GM19043 (cell line): ENCODE data around the gene HCFC1R1.

Experiments used
- ATAC-seq: cut with Tn5 transposase; IDR thresholded peaks from one replicate; pipeline ENCODE4 v1.9.1; 2021; ENCODE audit warnings: low read depth; ENCODE audit not compliant: unreplicated experiment

The HCFC1R1 gene

DNA sequence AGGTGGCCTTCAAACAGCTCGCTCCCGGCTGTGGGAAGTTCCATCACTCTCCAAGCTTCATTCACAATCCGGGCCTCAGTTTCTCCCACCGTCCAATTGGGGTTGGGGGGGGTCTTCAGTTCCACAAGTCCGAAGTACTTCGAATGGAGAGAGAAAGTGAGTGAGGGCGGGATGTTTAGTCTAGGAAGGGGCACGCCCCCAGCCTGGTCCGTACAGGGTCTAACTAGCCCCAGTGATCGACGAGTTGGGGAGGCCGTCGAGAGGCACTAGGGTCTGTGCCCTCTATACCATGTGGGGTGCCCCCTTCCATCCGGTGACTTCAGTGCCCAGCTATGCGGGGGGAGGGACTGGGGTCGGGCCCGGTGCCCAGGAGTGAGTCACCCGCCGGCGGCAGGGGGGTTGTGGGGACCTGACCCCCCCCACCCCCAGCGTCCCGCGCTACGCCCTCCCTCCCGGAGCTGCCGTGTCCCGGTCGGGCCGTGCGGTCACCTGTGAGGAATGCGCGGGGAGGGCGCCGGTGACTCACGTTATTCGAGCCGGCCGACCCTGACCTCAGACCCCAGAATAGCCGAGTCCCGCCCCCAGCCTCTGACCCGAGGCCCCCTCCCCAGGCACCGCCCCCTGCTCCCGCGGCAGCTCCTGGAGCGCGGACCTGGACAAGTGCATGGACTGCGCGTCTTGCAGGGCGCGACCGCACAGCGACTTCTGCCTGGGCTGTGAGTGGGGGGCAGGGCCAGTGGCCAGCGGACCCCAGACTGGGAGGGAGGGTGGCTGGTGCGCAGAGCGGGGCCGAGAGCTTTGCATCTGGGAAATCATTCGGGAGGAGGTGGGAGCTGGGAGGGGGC is 2.9 kb downstream of the HCFC1R1 start:
- no peak for ATAC-seq

DNA sequence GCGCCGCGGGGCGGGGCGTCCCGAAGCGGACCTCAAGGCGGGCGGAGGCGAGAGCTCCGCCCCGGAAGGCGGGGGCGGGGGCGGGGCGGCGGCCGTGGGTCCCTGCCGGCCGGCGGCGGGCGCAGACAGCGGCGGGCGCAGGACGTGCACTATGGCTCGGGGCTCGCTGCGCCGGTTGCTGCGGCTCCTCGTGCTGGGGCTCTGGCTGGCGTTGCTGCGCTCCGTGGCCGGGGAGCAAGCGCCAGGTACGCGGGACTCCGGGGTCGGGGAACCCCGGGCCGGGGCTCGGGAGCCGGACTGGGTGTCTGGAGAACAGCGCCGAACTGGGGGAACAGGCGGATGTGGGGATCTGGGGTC is 3.5 kb downstream of the HCFC1R1 start, which contains the start of gene TNFRSF12A:
TSS of gene TNFRSF12A (plus strand) at position 122 of the 357 bp plus-strand sequence. CDS start at position 152, 30 bp downstream.
- no peak for ATAC-seq

DNA sequence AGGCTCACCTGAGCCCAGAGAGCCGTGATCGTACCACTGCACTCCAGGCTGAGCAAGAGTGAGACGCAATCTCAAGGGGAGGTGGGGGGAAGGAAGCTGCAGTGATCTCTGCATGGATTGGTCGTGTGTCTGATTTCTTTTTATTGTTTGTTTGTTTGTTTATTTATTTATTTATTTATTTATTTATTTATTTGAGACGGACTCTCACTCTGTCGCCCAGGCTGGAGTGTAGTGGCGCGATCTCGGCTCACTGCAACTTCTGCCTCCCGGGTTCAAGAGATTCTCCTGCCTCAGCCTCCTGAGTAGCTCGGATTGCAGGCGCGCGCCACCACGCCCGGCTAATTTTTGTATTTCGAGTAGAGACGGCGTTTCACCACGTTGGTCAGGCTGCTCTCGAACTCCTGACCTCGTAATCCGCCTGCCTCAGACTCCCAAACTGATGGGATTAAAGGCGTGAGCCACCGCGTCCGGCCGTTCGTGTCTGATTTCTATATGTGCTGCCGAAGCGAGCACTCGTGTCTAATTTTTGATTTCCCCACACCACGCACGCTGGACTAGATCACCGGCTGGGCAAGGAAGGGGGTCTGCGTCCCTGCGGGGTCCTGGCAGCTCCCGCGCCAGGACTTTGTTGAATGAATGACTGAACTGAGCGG is 4.0 kb downstream of the HCFC1R1 start:
- no peak for ATAC-seq

DNA sequence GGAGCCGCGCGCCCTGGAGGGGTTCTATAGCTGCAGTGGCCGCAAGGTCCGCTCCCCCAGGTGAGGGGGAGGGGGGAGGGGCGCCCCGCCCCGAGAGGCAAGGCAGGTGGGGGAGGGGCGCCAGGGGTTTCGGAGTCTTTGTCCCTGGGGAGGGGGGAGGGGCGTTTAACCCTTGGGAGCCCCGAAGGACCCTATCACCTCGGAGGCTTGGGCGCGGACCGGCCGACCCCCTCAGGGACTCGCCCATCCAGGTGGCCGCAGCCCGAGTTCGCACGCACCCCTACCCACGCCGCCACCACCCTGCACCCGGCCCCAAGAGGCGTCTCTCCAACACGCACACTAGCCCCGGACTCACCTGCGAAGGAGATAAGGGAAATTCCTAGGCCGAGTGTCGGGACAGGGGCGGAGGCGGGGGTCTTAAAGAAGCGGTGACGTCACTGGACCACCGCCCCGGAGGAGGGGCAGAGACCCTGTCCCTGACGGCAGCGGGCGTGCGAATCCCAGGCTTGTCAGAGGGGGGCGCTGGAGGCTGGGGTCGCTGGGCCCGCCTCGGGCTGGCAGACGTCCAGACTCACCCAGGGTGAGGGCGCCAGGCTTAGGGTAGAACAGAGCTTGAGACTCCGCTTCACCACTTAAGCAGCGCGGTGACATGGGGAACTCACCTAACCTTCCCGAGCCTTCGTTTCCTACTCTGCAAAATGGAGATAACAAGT is 5.8 kb downstream of the HCFC1R1 start, which contains the start of gene CLDN6:
TSS of gene CLDN6 (minus strand) at position 390 of the 713 bp plus-strand sequence. CDS start 2,162 bp downstream, outside the sequence.
- ATAC-seq = no peak

DNA sequence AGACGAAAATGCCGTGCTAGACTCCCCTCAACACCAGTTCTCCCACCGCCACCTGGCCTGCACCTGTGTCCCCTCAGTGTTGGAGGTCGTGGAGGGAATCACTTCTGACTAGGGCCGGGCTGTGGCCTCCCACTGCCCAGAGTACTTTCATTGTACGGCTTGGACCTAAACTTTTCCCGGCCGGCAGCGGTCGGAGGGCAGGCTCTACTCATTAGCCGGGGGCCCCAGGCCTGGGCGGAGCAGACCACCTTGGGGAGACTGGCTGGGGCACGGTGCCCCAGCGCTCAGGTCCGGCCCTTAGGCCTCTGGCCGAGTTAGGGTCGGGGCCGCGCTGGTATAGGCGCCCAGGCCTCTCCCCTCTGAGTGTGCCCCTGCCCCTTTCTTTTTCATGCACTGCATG is 6.4 kb downstream of the HCFC1R1 start:
- no peak for ATAC-seq

DNA sequence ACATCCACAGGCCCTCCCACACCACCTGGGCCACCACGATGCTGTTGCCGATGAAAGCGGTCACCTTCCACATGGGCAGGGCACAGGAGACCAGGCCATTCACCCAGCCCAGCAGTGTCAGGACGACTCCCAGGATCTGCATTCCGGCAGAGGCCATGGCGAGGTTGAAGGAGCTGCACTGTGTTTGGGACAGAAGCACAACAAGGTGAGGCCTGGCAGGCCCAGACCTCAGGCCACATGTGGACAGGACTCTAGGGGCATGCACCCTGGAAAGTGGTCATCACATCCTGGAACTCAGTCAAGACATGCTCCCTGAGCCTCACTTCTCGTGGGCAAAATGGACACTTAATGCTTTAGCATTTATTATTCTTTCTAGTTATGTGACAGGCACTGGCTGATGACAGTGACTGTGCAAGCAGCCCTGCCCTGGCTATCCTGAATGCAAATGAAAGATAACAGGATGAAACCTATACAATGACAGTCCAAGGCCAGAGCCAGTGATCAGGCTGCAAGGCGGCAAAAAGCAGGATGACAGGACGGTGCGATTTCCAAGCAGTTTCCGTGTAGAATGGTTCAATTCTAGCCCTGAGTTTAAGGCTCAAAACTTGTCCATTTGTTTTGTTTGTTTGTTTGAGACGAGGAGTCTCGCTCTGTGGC is 7.7 kb downstream of the HCFC1R1 start:
- ATAC-seq = no peak

DNA sequence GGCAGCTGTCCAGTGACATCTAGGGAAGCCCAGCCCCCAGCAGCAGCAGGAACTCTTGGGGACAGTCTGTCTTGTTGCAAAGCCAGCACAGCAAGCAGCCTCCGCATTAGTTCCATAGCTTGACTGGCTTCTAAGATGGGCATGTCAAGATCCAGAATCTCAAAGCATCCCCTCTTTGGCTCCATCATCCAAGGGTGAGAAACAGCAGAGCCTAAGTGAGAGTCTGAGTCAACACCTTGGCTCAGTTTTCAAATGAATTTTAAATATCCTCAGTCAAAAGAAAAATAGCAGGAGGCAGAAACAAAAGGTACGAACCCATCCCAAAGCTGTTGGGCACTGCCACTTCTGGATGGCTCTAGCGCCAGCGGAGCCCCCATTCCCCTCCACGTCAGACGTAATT is 8.8 kb downstream of the HCFC1R1 start:
- ATAC-seq = no peak

DNA sequence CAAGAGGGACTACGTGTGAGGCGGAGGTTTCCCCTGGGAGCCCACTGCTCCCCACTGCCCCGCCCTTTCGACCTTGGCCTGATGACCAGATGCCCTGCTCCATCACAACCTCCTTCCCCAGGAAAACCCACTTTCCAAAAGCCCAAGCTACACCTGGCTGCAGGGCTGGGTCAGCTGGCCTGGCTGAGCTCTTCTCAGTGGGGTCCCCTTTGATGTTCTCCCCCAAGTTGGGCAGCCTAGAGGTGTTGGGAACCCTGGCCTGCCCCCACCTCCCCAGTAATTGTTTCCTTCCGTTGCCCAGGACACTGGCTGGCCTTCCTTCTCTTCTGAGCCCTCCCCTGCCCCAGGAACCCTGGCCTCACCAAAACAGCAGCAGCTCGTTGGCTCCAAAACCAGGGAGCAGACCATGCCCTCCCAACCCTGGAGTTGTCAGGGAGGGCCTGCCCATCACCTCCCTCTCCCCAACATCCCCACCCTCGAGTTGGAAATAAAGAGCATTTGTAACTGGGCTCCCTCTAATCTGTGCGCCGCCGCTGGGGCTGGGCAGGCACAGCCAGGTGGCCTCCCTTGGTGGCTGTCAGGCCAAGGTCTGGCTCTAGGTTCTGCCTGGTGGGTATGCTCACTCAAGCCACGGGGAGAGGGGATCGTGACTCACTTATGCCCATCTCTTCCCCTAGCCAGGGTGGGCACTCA is 9.6 kb downstream of the HCFC1R1 start:
- ATAC-seq = no peak

DNA sequence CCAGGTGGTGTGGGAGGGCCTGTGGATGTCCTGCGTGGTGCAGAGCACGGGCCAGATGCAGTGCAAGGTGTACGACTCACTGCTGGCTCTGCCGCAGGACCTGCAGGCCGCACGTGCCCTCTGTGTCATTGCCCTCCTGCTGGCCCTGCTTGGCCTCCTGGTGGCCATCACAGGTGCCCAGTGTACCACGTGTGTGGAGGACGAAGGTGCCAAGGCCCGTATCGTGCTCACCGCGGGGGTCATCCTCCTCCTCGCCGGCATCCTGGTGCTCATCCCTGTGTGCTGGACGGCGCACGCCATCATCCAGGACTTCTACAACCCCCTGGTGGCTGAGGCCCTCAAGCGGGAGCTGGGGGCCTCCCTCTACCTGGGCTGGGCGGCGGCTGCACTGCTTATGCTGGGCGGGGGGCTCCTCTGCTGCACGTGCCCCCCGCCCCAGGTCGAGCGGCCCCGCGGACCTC is 10.2 kb downstream of the HCFC1R1 start:
- ATAC-seq = no peak

DNA sequence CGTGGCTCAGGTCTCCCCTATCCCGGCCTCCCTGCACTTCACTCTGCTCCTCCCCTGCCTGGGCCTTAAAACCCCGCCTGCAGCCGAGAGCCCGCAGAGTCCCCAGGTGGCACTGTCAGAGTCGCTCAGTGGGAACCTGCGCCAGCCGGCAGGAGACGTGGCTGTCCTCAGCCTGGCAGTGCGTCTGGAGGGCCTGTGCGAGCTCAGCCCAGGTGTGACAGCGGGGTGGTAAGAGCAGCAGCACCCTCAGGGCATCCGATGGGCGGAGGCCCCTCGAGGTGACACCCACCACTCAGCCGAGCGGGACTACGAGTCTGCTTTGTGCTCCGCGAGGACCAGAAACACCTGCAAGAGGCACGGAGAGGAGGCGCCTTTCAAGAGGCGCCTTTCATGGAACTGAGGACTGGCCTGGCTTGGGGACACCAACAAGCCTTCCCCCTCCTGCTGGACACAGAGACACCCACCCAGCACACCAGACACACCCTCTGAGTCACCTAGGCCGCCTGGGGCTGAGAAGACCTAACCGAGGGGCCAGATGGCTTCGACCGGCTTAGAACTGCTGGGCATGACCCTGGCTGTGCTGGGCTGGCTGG is 10.8 kb downstream of the HCFC1R1 start, which contains the start of gene CLDN9:
TSS of gene CLDN9 (plus strand) at position 96 of the 593 bp plus-strand sequence. CDS start at position 536, 440 bp downstream.
- ATAC-seq = no peak

DNA sequence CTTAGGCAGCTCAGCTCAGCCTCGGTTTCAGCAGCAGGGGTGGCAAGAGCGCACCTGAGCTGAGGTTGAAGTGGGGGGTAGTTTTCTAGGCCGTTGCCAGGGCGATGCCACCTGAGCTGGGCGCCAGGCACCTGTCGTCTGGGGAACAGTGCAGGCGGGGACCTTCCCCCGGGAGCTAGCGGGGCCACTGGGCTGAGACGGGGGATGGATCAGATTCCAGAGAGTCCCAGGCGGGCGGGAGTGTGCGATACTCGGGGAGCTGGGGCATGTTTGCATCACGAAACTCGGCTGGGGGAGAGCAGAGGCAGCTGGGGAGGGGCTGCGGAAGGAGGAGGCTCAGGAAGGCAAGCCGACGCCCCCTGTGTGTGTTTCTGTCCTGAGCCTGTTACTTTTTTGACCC is 11.5 kb downstream of the HCFC1R1 start:
- no peak for ATAC-seq

DNA sequence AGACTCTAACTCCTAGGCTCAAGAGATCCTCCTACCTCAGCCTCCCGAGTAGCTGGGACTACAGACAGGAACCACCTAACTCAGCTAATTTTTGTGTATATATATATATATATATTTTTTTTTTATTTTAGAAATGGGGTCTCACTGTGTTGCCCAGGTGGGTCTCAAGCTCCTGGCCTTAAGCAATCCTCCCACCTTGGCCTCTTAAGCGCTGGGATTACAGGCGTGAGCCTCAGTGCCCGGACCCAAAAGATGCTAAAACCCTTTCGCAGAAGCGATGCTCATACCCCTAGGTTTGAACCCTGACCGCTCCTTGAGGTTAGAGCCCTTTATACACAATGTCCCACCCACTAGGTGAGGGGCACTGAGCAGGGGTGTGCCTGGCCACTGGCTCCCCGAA is 13.2 kb downstream of the HCFC1R1 start:
- no peak for ATAC-seq

DNA sequence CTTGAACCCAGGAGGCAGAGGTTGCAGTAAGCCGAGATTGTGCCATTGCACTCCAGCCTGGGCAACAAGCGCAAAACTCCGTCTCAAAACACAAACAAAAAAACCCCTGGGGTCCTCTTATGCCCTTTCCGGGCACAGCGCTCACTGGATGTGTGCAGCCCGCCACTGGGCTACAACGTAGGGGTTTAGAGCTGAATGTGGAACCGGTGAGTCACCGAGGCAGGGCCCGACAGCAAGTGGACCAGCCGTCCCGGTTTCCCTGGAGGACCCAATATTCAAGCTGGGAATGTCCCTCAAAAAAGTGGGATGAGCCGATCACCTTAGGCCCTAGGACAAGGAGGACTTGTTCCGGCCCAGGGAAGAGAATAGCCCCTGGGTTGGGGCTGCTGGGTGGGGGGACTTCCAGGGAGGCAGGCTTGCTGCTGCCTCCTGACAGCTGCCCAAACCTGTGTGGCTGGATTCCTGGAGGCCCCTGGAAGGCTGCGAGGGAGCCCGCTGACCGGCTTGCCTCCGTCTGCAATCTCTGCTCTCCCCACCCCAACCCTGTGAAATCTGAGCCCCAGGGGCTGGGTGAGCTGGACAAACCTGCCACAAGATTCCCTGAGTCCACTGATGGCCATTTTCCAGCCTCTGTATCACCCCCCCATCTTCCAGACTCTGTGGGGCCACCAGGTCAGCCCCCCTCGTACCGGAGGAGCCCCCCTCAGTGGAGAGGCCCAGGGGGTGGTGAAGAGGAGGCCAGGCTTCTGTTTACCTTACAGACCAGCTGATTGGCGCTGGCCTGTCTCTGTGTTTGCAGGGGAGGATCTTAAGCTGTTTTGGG is 14.0 kb downstream of the HCFC1R1 start:
- no peak for ATAC-seq

DNA sequence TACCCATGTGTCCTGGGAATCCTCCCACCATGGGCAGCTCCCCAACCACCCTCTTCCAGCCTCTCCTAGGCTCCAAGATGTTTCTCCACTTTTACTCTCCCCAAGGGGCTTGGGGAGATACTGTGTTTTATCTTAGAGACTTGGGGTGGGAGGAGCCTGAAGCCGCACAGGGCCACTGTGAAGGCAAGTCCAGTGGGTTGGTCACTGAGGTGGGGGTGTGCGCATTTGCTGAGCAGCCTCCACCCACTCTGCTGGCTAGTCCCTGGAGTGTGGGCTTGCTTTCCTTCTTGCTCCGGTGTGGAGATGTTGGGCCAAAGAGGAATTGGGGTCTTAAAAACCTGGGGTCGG is 15.1 kb downstream of the HCFC1R1 start:
- ATAC-seq = no peak

DNA sequence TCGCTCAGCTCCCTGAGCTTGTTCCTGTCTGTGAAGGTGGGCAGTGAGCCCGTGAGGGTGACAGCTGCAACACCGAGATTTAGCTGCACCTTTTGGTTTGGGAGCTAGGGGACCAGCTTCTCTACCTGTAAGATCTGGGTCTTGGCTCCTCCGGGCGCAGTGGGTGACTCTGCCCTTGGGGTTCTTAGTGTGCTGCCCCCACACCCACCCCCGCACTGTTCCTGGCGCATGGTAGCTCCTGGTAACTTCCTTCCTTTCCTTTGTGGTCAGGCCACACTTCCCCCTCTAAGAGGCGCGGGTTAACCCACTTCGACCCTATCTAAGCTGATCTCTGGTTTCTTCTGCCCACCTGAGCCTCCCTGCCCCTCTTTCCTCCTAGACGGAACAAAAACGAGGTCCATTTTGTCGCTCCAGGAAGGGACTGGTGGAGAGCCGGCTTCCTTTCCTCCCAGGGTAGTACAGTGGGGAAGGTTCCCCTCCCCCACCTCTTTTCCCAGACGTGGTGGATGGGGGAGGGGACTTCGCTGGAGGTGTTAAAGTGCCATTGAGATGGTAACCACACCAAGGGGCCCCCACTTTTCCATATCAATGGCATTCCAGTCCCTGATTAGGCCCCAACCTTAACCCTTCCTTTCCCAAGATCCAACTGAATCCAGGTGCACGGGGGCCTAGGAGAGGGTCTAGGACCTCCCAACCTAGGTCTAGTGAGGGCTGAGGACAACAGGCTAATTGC is 15.6 kb downstream of the HCFC1R1 start:
- ATAC-seq = no peak

DNA sequence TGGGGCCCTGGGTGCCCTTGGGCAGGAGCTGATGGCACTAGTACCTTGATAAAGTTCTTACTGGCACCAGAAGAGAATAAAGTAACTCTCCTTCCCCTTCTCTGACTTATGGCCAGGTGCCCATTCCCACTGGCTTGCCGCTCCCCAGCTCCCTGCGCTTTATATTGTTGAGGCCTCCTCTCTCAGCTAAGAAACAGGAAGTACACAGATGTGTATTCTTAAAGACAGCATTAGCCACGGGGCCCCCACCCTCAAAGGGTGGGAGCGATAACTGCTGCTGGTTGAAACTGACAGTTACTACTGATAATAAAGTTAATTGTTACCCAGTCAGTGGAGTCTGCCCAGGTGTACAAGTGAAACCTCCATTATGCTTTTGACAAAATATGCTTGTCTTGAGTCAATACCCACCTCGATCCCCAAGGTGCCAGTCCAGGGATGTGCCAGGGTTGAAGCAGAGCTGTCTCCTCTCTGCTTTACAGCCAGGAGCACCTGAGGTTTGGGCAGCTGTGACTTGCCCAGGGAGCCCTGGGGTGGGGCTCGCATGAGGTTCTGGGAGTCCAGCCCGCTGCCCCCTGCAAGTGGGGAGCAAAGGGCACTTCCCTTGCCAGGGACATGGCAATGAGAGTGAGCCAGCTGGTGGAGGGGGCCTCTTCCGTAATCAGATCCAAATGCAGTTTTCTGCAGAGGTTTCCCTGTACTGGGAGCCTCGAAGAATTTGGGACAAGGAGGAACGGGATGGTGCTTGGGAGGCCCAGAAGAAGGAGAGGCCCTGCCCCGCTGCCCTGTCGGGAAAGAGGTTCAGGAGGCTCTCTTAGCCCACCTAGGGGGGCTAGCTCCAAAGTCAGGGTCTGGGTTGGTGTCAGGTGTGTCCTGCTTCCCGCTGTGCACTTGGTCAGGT is 16.4 kb downstream of the HCFC1R1 start:
- ATAC-seq = no peak

DNA sequence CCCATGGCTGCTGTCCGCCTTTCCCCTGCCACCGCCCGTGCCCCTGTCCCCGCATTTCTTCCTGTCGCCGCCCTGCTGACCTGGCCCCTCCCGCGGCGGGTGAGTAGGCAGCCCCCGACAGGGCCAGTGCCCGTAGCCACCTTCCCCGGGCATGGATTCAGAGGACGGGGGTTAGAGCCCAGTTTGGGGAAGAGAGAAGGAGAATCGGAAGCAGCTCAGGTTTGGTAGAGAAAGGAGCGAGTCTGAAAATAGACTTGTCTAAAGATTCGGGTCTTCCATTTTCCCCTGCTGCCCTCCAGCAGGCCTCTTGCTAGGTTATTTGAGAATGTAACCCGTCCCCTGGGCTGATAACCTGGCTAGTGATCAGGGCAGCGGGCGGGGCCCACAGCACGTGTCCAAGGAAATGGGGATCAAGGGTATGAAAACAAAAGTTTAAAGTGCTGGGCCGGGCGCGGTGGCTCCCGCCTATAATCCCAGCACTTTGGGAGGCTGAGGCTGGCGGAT is 18.9 kb downstream of the HCFC1R1 start:
- ATAC-seq = no peak
